ENCODE measurements around the gene RBM11.

DNA sequence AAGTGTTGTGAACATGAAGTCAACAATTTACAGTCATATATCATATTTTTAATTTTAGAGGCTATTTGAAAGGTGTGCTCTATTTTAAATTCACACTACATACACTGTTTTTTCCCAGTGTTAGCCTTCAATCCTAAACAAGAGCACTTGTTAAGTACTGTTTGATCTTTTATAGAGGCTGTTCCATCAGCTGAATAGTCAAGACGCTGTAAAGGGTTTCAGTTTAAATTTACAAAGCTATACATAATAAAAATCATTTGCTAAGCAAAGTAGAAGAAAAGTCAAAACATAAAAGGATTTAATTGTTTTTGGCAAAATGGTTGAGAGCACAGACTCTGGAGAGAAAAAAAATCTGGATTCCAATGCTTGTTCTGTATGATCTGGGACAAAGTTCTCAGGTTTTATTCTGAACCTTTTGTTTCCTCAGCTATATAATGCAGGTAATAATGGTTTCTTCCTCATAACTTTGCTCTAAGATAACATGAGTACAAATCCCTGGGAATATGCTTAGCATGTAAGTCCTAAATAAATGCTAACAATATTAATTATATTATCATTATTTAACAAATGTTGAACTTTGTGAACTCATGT is 44.3 kb downstream of the RBM11 start:
- TF ChIP-seq RAD21 (IDR thresholded peaks at IDR 0.05) (no peak), CTCF (IDR thresholded peaks at IDR 0.05; ENCODE audit: low read depth, low read length, missing input control) (no peak), FOXA1 (IDR thresholded peaks at IDR 0.05) (no peak), MAX (IDR thresholded peaks at IDR 0.05) (no peak), GABPA (IDR thresholded peaks at IDR 0.05 in 1 of 2, conservative IDR thresholded peaks at IDR 0.05 in 1 of 2) (no peak), SP1 (IDR thresholded peaks at IDR 0.05) (no peak), JUND (IDR thresholded peaks at IDR 0.05) (no peak), ATF3 (IDR thresholded peaks at IDR 0.05) (no peak)
- TF ChIP-seq, protein P1, sequence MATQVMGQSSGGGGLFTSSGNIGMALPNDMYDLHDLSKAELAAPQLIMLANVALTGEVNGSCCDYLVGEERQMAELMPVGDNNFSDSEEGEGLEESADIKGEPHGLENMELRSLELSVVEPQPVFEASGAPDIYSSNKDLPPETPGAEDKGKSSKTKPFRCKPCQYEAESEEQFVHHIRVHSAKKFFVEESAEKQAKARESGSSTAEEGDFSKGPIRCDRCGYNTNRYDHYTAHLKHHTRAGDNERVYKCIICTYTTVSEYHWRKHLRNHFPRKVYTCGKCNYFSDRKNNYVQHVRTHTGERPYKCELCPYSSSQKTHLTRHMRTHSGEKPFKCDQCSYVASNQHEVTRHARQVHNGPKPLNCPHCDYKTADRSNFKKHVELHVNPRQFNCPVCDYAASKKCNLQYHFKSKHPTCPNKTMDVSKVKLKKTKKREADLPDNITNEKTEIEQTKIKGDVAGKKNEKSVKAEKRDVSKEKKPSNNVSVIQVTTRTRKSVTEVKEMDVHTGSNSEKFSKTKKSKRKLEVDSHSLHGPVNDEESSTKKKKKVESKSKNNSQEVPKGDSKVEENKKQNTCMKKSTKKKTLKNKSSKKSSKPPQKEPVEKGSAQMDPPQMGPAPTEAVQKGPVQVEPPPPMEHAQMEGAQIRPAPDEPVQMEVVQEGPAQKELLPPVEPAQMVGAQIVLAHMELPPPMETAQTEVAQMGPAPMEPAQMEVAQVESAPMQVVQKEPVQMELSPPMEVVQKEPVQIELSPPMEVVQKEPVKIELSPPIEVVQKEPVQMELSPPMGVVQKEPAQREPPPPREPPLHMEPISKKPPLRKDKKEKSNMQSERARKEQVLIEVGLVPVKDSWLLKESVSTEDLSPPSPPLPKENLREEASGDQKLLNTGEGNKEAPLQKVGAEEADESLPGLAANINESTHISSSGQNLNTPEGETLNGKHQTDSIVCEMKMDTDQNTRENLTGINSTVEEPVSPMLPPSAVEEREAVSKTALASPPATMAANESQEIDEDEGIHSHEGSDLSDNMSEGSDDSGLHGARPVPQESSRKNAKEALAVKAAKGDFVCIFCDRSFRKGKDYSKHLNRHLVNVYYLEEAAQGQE (IDR thresholded peaks at IDR 0.05): no peak

Measured in liver (tissue), 3 donors.